Measurements from ENCODE around the gene PEAR1. TPM values are rescaled to one million over a fixed set of nuclear protein-coding genes. Genes with fewer than 3 reads are reported as not detected.

The PEAR1 gene
- total RNA-seq, 2 donors from 2014 or later: 2.5 to 3.5 TPM

GRCh38 chr1:156947127-156947526 lies 53.6 kb downstream of the PEAR1 start:
- no peak overlapping the region for H3K27ac ChIP-seq
- H3K9ac ChIP-seq (ENCODE audit: low read depth in 2 of 2, low read length in 2 of 2): no peak overlapping the region
- DNase-seq: no peak
- intact Hi-C loops (cut with DNase I): no loop called here
- no peaks in the 10 kb centered on the region for H3K9me3 ChIP-seq
- no peak for TF ChIP-seq CTCF (IDR thresholded peaks at IDR 0.05)
- H3K4me3 ChIP-seq: no peak overlapping the region
- H3K4me1 ChIP-seq: no peaks in the 10 kb centered on the region
- peaks cover 11% of the 10 kb centered on the region for H3K36me3 ChIP-seq
- H3K27me3 ChIP-seq: no peaks in the 10 kb centered on the region

DNA sequence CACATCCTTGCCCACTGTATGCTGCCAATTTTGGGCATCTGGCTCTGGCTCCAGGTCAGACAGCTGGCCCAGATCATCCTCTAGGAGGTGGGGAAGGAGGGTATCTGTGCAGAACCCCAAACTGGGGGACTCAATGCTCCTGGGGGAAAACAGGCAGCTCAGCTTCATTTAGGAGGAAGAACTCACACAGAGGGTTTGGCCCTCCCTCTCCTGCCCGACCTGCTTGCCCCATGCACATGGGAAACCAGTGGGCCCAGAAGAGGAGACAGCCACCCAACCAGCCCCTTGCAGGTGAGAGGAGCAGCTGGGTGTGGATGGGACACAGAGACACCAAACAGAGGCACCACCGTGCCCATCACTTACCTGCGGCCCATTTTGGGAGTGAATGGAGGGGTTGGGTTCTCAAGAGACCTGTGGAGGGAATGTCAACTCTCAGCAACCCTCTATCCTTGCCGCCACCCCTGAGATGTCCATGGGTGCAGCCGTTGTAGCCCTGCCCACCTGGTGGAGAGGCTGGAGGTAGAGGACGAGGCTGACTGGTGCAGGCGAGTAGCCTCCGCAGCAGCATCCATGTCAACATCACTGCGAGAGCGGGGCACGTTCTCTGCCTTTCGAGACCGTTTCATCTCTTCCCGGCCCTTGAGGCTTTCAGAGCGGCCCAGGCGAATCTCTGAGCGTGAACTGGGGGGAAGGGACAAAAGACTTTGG lies 54.5 kb downstream of the PEAR1 start:
- no peak for TF ChIP-seq CTCF (IDR thresholded peaks at IDR 0.05)
- intact Hi-C loops (cut with DNase I): no loop called here
- Histone ChIP-seq H3K9ac (ENCODE audit: low read depth in 2 of 2, low read length in 2 of 2) (no peak overlapping the region), H3K4me3 (no peak overlapping the region), H3K9me3 (no peaks in the 10 kb centered on the region), H3K4me1 (no peaks in the 10 kb centered on the region), H3K36me3 (peaks cover 5% of the 10 kb centered on the region), H3K27me3 (no peaks in the 10 kb centered on the region), H3K27ac (no peak overlapping the region)
- no peak for DNase-seq

DNA sequence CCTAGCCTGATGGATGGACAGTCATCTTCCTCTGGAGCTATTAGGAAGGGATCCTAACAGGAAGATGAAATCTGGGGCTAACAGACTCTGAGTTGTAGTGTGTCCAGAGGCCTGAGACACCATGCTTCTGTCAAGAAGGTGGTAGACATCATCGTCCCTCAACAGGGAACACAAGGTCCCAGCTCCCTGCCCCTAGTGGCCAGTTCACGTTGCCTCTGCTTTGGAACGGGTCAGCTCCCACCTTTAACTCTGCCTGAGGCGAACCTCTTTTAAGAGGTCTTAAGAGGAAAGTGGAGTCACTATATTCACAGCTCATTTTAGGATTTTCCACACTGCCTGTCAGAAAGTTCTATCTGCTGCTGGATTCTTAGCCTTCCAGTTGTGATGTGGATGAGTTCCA lies 55.2 kb downstream of the PEAR1 start:
- Histone ChIP-seq H3K9me3 (no peaks in the 10 kb centered on the region), H3K4me1 (no peaks in the 10 kb centered on the region), H3K27ac (no peak overlapping the region), H3K36me3 (peaks cover 5% of the 10 kb centered on the region), H3K4me3 (no peak overlapping the region), H3K27me3 (no peaks in the 10 kb centered on the region), H3K9ac (ENCODE audit: low read depth in 2 of 2, low read length in 2 of 2) (no peak overlapping the region)
- DNase-seq: no peak
- TF ChIP-seq CTCF (IDR thresholded peaks at IDR 0.05): no peak
- intact Hi-C loops (cut with DNase I): no loop called here

DNA sequence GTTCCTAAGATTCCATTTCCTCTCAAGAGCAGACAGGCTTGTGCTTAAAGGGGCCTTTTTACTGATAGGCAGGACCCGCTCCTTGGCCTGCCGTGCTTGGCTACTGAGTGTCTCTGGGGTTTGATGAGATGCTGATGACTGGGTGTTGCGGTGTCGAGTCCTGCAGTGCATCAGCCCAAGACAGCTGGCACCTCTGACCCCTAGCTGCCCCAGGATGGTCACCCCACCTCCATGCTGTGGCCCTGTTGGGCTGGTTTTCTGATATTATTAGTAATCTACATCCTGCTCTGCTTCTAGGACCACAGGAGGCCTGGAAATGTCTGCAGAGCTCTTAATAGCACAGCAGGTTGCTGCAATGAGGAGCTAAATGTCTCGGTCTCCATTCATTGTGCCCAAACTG lies 55.6 kb downstream of the PEAR1 start:
- Histone ChIP-seq H3K27me3 (no peaks in the 10 kb centered on the region), H3K9ac (ENCODE audit: low read depth in 2 of 2, low read length in 2 of 2) (no peak overlapping the region), H3K9me3 (no peaks in the 10 kb centered on the region), H3K36me3 (peaks cover 5% of the 10 kb centered on the region), H3K4me1 (no peaks in the 10 kb centered on the region), H3K4me3 (no peak overlapping the region), H3K27ac (no peak overlapping the region)
- no peak for TF ChIP-seq CTCF (IDR thresholded peaks at IDR 0.05)
- no peak for DNase-seq
- intact Hi-C loops (cut with DNase I): no loop called here

GRCh38 chr1:156951371-156951770 lies 57.9 kb downstream of the PEAR1 start:
- no peak for DNase-seq
- no peak overlapping the region for H3K9ac ChIP-seq (ENCODE audit: low read depth in 2 of 2, low read length in 2 of 2)
- H3K27ac ChIP-seq: no peak overlapping the region
- no peaks in the 10 kb centered on the region for H3K4me1 ChIP-seq
- TF ChIP-seq CTCF (IDR thresholded peaks at IDR 0.05): no peak
- no peaks in the 10 kb centered on the region for H3K9me3 ChIP-seq
- intact Hi-C loops (cut with DNase I): no loop called here
- H3K27me3 ChIP-seq: no peaks in the 10 kb centered on the region
- no peaks in the 10 kb centered on the region for H3K36me3 ChIP-seq
- H3K4me3 ChIP-seq: no peak overlapping the region

All from colonic mucosa (tissue), 4 donors.